GM11168 (cell line): Measurements from ENCODE around the gene CCDC63.

Source experiments
- in situ Hi-C: fragments of 300-500 bp; cut with MboI; formaldehyde crosslinking; loops from one replicate; pipeline ENCODE4 v1.12.0; 2022; ENCODE audit warnings: low sequenced_read_pairs; ENCODE audit not compliant: unreplicated experiment

Gene CCDC63

DNA sequence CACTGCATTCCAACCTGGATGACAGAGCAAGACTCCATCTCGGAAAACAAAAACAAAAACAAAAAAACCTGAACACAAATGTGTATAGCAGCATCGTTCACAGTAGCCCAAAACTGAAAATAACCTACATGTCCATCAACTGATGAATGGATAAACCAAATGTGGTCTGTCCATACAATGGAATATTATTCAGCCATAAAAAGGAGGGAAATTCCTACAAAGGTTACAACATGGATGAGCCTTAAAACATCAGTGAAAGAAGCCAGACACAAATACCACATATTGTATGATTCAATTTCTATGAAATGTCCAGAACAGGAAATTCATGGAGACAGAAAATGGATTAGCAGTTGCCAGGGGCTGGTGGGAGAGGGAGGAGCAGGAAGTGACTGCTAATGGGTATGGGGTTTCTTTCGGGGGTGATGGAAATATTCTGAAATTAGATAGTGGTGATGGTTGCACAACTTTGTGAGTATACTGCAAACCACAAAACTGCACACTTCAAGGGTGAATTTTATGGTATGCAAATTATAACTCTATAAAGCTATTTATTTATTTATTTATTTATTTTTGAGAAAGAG is 69.6 kb downstream of the CCDC63 start:
- in situ Hi-C loops, result no loop called here

DNA sequence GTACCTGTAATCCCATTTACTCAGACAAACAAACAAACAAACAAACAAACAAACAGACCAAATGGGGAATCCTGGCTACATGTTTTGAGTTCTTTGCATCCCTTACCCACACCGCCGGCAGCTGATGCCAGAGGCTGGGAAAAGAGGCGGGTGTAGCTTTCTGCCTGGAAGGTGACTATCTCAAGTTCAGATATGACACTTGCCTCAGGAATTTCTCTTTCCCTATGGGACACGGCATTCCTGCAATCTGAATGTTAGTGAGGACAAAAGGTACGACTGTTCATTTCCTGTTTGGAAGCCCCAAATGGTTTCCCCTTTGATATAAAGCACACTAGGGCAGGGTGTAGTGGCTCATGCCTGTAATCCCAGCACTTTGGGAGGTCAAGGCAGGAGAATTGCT is 70.7 kb downstream of the CCDC63 start:
- in situ Hi-C loops, result no loop called here

DNA sequence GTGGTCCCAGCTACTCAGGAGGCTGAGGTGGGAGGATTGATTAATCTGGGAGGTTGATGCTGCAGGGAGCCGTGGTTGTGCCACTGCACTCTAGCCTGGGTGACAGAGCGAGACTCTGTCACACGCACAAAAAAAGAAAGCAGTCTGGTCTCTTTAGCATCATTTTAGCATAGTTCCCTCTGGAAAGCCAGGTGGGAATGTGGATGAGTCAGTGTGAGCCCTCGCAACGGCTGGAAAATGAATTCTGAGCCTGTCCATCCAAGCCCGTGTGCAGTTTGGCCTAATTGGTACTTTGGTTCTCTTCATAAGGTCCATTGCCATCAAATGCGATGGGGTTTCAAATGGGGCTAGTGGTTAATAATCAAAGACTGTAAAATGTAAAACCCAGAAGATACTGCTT is 71.2 kb downstream of the CCDC63 start:
- in situ Hi-C loops, result no loop called here

DNA sequence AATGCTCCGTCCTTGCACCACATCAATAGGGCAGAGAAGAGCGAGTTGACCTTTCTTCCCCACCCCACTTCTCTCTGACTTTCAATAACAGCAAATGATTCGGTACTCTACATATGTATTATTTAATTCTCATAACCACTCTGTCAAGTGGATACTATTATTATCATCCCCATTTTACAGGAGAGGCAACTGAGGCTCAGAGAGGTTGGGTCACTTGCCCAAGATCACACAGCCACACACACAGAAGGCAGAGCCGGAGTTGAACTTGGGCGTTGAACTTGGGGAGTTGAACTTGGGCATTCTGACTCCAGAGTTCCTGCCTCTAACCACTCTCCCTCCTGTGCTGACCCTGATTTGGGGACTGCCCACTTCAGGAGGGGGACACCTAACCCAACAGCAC is 72.9 kb downstream of the CCDC63 start:
- in situ Hi-C loops, result no loop called here

DNA sequence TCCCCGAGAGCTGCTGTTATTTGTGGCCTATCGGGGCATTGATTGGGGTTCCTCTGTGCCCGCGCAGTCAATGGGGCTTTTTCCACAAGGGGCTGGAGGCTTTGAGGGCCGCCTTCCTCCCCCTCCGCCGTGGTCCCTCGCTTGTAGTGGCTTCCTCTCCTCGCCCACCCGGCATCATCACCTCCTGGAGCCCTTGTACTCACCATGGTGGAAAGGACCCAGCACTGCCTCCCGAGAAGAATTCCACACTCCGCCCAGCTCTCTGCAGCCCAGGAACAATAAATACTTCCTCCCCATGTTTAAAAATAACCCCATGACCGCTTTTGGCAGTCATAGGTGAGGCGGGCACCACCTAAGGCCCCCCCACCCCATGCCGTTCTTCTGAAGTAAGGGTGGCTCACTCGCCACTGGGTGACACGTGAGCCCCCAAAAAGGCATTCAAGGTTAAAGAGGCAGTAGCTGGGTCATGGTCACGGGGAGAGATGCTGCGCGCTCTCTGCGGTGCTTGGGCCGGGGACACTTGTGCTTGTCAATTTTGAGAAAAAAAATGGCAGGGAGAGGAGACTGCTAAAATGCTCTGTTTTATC is 73.6 kb downstream of the CCDC63 start, which contains the start of gene MYL2:
MYL2 (minus strand) TSS at position 256 of the 587 bp plus-strand sequence; CDS start at position 206, 50 bp downstream.
- in situ Hi-C loops, result no loop called here

DNA sequence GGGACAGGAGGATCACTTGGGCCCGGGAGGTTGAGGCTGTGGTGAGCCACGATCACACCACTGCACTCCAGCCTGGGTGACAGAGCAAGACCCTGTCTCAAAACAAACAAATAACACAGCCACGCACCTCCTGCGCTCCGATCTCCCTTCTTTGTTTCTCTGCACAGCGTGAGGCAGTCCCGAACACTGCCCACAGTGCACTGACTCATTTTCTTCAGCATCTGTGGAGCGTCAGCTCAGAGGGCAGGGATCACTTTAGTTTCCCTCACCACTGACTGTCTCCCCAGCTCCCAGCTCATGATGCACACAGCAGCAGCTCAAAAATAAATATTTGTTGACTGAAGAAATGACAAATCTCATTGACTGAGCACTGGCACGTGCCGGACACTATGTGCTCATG is 74.5 kb downstream of the CCDC63 start:
- in situ Hi-C loops, result no loop called here

DNA sequence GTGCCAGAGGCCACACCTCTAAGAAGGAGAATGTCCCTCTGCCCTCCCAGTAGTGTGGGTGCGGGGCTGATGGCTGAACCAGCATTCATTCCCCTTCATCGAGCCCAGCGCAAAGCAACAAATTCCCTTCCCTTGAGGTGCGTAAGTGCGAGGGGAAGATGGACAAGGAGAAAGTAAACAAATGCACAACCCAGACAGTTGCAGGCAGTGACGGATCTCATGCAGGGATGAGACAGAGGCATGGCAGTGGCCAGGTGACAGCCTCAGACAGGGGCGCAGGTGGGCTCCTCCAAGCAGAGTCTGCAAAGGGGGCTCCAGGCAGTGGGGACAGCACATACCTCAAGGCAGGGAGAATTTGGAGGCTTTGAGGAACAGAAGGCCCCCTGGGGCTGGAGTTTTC is 75.9 kb downstream of the CCDC63 start:
- in situ Hi-C loops, result no loop called here

DNA sequence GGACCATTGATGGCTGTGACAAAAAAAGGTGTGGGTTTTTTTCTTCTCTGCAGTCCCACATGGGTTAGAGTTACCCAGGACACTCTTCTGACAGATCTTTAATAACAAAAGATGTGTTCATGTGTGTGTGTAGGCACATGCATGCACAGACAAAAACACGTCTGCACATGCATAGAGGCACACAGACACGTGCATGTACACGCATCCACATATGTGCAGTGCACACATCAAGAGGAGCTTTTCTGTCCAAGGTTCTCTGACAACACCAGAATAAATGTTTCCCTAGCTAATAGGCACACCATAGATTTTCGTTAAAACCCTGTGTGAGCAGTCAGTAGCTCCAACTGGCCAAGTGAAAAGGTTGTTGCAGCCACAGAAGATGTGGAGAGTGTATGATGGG is 76.4 kb downstream of the CCDC63 start:
- in situ Hi-C loops, result no loop called here

DNA sequence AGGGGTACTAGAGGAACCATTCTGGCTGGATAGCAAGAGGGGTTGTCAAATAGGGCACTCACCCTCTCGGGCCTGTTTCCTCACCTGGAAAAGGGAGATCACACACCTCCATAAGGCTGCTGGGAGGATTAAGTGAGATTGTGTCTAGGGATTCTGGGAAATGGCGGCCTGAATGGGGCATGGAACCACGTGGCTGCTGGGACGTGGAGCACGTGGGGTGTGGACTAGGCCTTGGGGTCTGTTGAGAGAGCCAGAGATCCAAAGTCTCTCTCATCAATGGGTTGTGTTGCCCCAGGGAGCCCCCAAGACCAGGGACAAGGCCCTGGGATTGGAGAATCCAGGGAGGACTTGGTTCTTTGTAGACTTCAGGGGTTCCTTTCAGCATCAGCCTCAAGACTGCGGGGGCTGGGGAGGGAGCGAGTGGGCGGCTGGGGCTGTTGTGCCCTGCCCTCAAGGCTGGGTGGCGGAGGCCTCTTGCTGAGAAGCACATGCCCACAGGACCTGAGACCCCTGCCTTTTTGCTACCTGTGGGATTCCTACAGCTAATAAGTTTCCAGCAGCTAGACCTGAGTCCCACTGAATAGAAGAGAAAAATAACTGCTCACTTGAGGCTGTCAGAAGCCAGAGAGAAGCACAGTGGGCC is 77.0 kb downstream of the CCDC63 start:
- in situ Hi-C loops, result no loop called here

DNA sequence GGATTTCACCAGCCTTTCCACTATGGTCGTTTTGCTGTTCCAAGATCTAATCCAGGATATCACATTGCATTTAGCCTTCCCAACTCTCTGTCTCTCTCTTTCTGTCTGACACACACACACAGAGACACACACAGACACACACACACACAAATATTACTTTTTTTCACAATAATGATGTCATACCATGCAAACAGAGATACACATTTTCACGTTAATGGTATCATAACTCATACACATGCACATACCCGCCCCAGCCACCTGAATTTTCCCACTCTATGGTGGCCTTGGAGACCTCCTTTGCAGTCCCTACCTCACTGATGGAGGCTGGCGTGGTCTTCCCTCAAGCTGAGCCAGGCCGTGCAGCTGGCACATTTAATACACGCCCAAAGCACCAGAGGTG is 80.8 kb downstream of the CCDC63 start:
- in situ Hi-C loops, result loop anchor here (25.0 kb wide), 1 partner anchor 360 kb away; no protein-coding TSS in a partner anchor

DNA sequence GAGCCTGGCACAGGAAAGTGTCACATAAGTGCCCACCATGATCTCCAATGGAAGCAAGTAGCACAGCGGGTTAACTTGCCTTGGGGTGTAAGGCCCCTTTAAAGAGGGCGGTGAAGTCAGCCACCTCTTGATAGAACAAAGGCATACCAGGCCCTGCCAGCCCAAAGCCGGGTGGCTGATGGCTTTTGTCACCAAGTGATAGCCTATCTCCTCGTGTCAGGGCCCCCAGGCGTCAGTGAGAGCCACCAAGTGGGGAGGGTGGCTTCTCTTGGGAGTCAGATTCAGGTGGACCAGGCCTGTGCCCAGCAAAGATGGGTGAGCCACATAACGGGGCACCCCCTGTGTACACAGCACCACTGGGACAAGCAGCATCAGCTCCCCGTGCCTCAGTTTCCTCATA is 81.9 kb downstream of the CCDC63 start:
- in situ Hi-C loops, result loop anchor here (25.0 kb wide), 1 partner anchor 359 kb away; no protein-coding TSS in a partner anchor

DNA sequence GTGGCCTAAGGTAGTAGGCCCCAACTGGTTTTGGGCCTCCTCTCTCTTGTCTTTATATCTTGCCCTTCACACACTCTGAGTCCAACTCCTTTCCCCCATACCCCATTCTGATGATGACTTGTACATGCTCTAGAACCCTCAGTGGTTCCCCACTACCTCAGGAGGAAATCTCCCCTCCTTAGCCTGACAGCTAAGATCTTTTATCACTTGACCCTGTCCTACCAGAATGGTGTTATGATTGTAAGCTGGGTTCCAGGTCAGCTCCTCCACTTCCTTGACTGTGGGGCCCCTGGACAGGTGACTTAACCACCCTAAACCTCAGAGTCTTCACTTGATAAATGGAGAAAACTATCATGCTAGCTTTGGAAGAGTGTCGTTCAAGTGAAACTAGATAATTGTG is 83.0 kb downstream of the CCDC63 start:
- in situ Hi-C loops, result loop anchor here (25.0 kb wide), 1 partner anchor 357 kb away; no protein-coding TSS in a partner anchor

DNA sequence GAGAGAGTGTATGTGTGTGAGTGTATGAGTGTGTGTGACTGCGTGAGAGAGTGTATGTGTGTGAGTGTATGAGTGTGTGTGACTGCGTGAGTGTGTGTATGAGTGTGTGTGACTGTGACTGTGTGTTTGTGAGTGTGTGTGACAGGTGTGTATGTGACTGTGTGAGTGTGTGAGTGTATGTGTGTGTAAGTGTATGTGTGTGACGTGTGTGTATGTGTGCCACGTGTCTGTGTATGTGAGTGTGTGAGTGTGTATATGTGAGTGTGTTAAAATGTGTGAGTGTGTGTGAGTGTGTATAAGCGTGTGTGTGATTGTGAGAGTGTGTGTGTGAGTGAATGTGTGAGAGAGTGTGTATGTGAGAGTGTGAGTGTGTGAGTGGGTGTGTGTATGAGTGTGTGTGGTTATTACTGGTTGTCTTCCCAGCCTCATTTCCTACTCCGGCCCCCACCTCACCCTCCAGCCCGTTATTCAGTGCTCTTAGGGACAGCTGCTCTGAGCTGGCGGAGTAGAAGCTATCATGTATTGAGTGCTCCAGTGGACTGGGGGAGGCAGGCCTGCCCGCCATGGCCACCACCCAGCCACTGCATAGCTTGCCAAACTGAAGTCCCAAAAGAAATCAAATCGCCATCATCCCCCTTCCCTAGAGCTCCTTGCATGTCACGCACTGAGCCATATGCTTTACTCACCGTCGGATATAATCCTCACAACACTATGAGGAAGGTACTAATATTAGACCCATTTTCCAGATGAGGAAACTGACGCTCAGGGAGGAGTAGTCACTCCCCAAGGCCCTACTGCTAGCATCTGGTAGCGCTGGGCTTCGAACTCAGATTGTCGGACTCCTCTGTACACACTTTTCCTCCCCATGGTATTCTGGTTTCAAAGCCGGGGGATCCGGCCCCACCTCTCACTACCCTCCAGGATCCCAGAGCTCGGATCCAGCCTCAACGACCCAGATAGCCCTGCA is 83.8 kb downstream of the CCDC63 start:
- in situ Hi-C loops, result loop anchor here (25.0 kb wide), 1 partner anchor 357 kb away; no protein-coding TSS in a partner anchor

DNA sequence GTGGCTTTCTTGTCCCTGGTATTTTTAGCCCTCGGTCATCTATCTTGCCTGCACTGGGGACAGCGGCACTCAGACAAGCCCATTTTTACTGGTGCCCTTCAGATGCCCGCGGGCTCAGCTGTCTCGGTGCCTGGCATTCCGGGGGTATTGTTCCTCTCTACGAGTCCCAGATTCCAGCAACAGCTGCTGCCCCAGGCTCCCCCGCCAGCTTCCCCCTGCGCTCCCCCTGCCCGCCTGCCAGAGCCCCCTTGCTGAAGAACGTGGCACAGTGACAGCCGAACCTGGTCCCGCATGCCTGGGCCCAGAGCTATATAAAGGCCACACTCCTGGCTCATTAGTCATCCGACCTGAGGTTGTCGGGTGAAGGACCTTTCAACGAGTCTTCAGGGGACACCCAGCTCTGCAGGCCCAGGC is 84.5 kb downstream of the CCDC63 start:
- in situ Hi-C loops, result loop anchor here (25.0 kb wide), 1 partner anchor 356 kb away; no protein-coding TSS in a partner anchor

DNA sequence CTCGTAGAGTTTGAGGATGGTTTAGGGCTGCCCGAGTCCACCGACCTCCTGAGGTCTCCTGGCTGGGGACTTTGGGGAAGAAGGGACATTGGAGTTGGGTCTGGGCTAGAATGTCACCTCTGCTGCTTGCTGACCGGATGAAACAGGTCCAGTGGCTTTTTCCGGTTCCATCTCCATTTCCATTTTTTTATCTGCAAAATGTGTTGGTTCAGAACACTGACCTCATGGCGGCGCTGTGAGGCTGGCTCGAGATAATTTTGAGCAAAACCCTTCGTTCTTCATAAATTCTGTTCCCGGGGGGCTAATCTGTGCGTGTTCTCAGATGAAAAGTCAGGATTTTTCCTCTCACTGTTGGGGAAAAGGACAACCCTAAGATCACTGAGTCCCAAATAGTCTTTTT is 85.3 kb downstream of the CCDC63 start:
- in situ Hi-C loops, result loop anchor here (25.0 kb wide), 1 partner anchor 355 kb away; no protein-coding TSS in a partner anchor

DNA sequence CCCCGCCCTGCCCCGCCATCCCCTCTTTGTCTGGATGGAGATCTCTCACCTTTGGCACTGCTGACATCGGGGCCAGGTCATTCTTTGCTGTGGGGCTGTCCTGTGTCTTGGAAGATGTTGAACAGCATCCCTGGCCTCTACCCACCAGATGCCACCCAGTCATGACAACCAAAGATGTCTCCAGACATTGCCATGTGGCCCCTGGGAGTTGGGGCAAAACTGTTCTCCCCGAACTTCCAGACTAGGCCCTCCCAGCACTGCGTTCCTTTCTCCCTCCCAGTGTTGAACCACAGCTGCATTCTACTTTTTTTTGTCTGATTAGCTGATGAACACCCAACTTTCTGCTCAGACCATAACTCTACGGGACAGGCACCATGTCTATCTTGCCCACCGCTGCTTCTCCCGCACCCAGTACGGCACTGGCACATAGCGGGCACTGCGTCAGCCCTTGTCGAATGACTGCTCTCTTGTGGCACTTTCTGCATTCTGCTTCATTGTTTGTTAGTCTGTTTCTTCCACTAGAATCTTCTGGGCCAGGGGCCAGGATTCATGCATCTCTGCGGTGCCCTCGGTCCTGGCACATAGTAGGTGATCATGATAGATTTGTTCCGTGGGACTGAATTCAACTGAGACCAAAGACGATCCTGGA is 86.7 kb downstream of the CCDC63 start:
- in situ Hi-C loops, result loop anchor here (25.0 kb wide), 1 partner anchor 354 kb away; no protein-coding TSS in a partner anchor

DNA sequence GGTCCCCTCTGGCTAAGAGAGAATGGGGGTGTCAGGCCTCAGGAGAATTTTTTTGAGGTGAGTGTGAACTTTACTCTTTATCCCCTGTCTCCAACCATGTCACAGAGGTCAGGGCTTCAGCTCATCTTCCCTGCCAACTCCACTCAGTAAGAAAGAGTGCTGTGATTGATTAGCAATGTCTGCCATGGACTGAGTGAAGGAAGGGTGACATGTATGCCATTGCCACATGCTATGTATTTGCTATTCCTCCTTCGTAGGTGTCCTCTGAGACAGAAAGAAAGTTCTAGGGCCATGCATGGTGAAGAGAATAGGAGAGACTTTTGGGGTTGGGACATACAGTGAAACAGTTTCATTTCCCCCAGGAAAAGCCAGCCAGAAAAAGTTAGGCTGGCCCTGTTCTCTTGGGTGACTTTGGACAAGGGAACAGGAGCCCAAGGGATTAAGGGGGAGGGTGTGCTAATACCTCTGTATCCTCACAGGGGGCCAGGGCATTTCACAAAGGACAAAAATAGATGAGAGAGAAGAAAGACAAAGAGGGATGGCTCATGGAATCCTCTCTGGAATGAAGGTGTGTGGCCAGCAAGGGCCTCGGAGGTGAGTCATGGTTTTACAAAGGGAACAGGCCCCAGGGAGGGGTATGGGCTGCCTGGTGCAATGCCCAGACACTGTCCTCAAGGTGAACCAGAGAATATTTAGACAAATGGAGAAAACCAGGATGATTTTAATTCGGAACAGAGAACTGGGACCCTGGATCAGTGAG is 87.5 kb downstream of the CCDC63 start:
- in situ Hi-C loops, result loop anchor here (25.0 kb wide), 1 partner anchor 353 kb away; no protein-coding TSS in a partner anchor

DNA sequence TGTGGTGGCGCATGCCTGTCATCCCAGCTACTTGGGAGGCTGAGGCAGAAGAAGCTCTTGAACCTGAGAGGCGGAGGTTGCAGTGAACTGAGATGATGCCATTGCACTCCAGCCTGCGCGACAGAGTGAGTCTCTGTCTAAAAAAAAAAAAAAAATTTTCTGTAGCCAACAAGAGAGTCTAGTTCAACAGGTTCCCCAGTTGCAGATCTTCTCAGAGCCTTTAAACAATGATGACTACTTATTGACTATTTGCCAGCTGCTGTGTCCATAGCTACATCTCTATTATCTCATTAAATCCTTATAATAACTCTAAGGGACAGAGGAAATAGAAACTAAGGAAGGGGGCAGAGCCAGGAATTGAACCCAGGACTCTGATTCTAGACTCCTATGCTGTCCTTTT is 88.8 kb downstream of the CCDC63 start:
- in situ Hi-C loops, result loop anchor here (25.0 kb wide), 1 partner anchor 352 kb away; no protein-coding TSS in a partner anchor
